HEK293T (cell line): Measurements from ENCODE around the gene ANKFN1.

ENCODE experiments used
- ARNT ChIP-seq: fragments of 450-650 bp; IDR thresholded peaks from 2 replicates; pipeline ENCODE4 v1.6.1; 2017; ENCODE audit warnings: mild to moderate bottlenecking
- BHLHE40 ChIP-seq: fragments of 450-650 bp; IDR thresholded peaks from 2 replicates; pipeline ENCODE4 v1.6.1; 2016; ENCODE audit warnings: mild to moderate bottlenecking, moderate library complexity, borderline replicate concordance
- CTBP1 ChIP-seq: fragments of 450-650 bp; IDR thresholded peaks from 2 replicates; pipeline ENCODE4 v1.6.1; 2016; ENCODE audit warnings: borderline replicate concordance
- FOXK2 ChIP-seq: fragments of 450-650 bp; IDR thresholded peaks from 2 replicates; pipeline ENCODE4 v1.6.1; 2016; ENCODE audit warnings: mild to moderate bottlenecking
- FOXM1 ChIP-seq: fragments of 450-650 bp; IDR thresholded peaks from 2 replicates; pipeline ENCODE4 v1.6.1; 2017; ENCODE audit warnings: mild to moderate bottlenecking, borderline replicate concordance
- SP1 ChIP-seq: fragments of 450-650 bp; IDR thresholded peaks from 2 replicates; pipeline ENCODE4 v1.6.1; 2017
- SUZ12 ChIP-seq: fragments of 450-650 bp; IDR thresholded peaks from 2 replicates; pipeline ENCODE4 v1.6.1; 2016; ENCODE audit warnings: mild to moderate bottlenecking
- TF ChIP-seq, protein P1 (sequence below): fragments of 450-650 bp; IDR thresholded peaks from 2 replicates; pipeline ENCODE4 v1.6.1; 2016

- TF ChIP-seq SUZ12 (no peak), FOXM1 (no peak), ARNT (no peak), SP1 (no peak), BHLHE40 (no peak), FOXK2 (no peak), CTBP1 (no peak)
- TF ChIP-seq, protein P1, sequence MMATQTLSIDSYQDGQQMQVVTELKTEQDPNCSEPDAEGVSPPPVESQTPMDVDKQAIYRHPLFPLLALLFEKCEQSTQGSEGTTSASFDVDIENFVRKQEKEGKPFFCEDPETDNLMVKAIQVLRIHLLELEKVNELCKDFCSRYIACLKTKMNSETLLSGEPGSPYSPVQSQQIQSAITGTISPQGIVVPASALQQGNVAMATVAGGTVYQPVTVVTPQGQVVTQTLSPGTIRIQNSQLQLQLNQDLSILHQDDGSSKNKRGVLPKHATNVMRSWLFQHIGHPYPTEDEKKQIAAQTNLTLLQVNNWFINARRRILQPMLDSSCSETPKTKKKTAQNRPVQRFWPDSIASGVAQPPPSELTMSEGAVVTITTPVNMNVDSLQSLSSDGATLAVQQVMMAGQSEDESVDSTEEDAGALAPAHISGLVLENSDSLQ: no peak
Measured at GRCh38 chr17:56130026-56130425, 23.2 kb upstream of the ANKFN1 start.
